Stimulated activated CD8-positive, alpha-beta memory T cell treated with anti-CD3 and anti-CD28 coated beads, Interleukin-7, amount 100 ng/mL, for 24 hours (primary cell): ENCODE results near the gene XCR1.
"Not testable (repeated sequence)": the region's sequence is repeated elsewhere in the genome, so short reads cannot be mapped to it uniquely, and the experiment has no call there.

ENCODE experiments used
- DNase-seq: peaks from one replicate; pipeline ENCODE4 v3.0.0-alpha.2; 2020; ENCODE audit warnings: low read depth

The XCR1 gene

GRCh38 chr3:46027021-46027705 lies at the start of gene XCR1:
TSS of gene XCR1 (minus strand) at chr3:46027483. CDS start at chr3:46021947, 5,536 bp downstream.
- no peak for DNase-seq

- no peak for DNase-seq
Measured at GRCh38 chr3:46076606-46077005, 49.3 kb upstream of the XCR1 start.

- no peak for DNase-seq
Measured at GRCh38 chr3:46075816-46076215, 48.5 kb upstream of the XCR1 start.

GRCh38 chr3:46071222-46071858 lies 44.1 kb upstream of the XCR1 start:
- no peak for DNase-seq

GRCh38 chr3:46070595-46071093 lies 43.4 kb upstream of the XCR1 start:
- no peak for DNase-seq

- no peak for DNase-seq
Measured at GRCh38 chr3:46068501-46068900, 41.2 kb upstream of the XCR1 start.

GRCh38 chr3:46067401-46067800 lies 40.1 kb upstream of the XCR1 start:
- no peak for DNase-seq

GRCh38 chr3:46065750-46066256 lies 38.5 kb upstream of the XCR1 start:
- DNase-seq, result no peak

- DNase-seq, result peak; percentile 47
Measured at GRCh38 chr3:46065294-46065705, 38.0 kb upstream of the XCR1 start.

- DNase-seq, result no peak
Measured at GRCh38 chr3:46062679-46063078, 35.4 kb upstream of the XCR1 start.

- no peak for DNase-seq
Measured at GRCh38 chr3:46061887-46062286, 34.6 kb upstream of the XCR1 start.

- no peak for DNase-seq
Measured at GRCh38 chr3:46061108-46061720, 33.9 kb upstream of the XCR1 start.

- no peak for DNase-seq
Measured at GRCh38 chr3:46060551-46060950, 33.3 kb upstream of the XCR1 start.

- no peak for DNase-seq
Measured at GRCh38 chr3:46059432-46059831, 32.1 kb upstream of the XCR1 start.

GRCh38 chr3:46058981-46059380 lies 31.7 kb upstream of the XCR1 start:
- no peak for DNase-seq

GRCh38 chr3:46057716-46058115 lies 30.4 kb upstream of the XCR1 start:
- DNase-seq, result no peak

GRCh38 chr3:46056686-46057085 lies 29.4 kb upstream of the XCR1 start:
- no peak for DNase-seq

- not testable (repeated sequence) for DNase-seq
Measured at GRCh38 chr3:46053761-46054515, 26.7 kb upstream of the XCR1 start.

- DNase-seq, result not testable (repeated sequence)
Measured at GRCh38 chr3:46053265-46053664, 26.0 kb upstream of the XCR1 start.

- no peak for DNase-seq
Measured at GRCh38 chr3:46052531-46052930, 25.2 kb upstream of the XCR1 start.

- no peak for DNase-seq
Measured at GRCh38 chr3:46049093-46049492, 21.8 kb upstream of the XCR1 start.

- DNase-seq, result not testable (repeated sequence)
Measured at GRCh38 chr3:46046231-46046630, 18.9 kb upstream of the XCR1 start.
